HG03521 (cell line): ENCODE measurements around the gene TAC3.
"Not testable (repeated sequence)": the region's sequence is repeated elsewhere in the genome, so short reads cannot be mapped to it uniquely, and the experiment has no call there.

Experiments
- ATAC-seq: cut with Tn5 transposase; IDR thresholded peaks from one replicate; pipeline ENCODE4 v1.9.1; 2021; ENCODE audit warnings: mild to moderate bottlenecking, moderate library complexity; ENCODE audit not compliant: unreplicated experiment

TAC3 gene

GRCh38 chr12:57039016-57039798 lies 22.9 kb upstream of the TAC3 start:
- ATAC-seq: no peak

- ATAC-seq: no peak
Observed at GRCh38 chr12:57037264-57037663, 20.9 kb upstream of the TAC3 start.

- ATAC-seq: no peak
Observed at GRCh38 chr12:57033431-57033830, 17.1 kb upstream of the TAC3 start.

- ATAC-seq: no peak
Observed at GRCh38 chr12:57031789-57032188, 15.5 kb upstream of the TAC3 start.

GRCh38 chr12:57031138-57031725 lies 14.9 kb upstream of the TAC3 start:
- ATAC-seq: no peak

- ATAC-seq: no peak
Observed at GRCh38 chr12:57029457-57029856, 13.1 kb upstream of the TAC3 start.

- ATAC-seq: no peak
Observed at GRCh38 chr12:57027805-57028153, 11.4 kb upstream of the TAC3 start.

- no peak for ATAC-seq
Observed at GRCh38 chr12:57027011-57027804, 10.9 kb upstream of the TAC3 start.

GRCh38 chr12:57025196-57025595 lies 8.9 kb upstream of the TAC3 start:
- no peak for ATAC-seq

- not testable (repeated sequence) for ATAC-seq
Observed at GRCh38 chr12:57022324-57022723, 6.0 kb upstream of the TAC3 start.

- no peak for ATAC-seq
Observed at GRCh38 chr12:57019983-57020719, 3.8 kb upstream of the TAC3 start.

GRCh38 chr12:57018906-57019305 lies 2.6 kb upstream of the TAC3 start:
- ATAC-seq: no peak

- not testable (repeated sequence) for ATAC-seq
Observed at GRCh38 chr12:57018353-57018752, 2.0 kb upstream of the TAC3 start.

- no peak for ATAC-seq
Observed at GRCh38 chr12:57012600-57013465, 3.5 kb downstream of the TAC3 start.

- no peak for ATAC-seq
Observed at GRCh38 chr12:57011438-57012424, 4.6 kb downstream of the TAC3 start.

GRCh38 chr12:57010627-57011247 lies 5.6 kb downstream of the TAC3 start:
- ATAC-seq: no peak

- ATAC-seq: no peak
Observed at GRCh38 chr12:57009949-57010626, 6.2 kb downstream of the TAC3 start.

GRCh38 chr12:57008178-57008577 lies 8.2 kb downstream of the TAC3 start:
- ATAC-seq: no peak
